GM18861 (cell line): ENCODE measurements around the gene PRR14.

Experiments used
- ATAC-seq: cut with Tn5 transposase; IDR thresholded peaks from one replicate; pipeline ENCODE4 v1.9.1; 2021; ENCODE audit not compliant: unreplicated experiment

PRR14 gene

DNA sequence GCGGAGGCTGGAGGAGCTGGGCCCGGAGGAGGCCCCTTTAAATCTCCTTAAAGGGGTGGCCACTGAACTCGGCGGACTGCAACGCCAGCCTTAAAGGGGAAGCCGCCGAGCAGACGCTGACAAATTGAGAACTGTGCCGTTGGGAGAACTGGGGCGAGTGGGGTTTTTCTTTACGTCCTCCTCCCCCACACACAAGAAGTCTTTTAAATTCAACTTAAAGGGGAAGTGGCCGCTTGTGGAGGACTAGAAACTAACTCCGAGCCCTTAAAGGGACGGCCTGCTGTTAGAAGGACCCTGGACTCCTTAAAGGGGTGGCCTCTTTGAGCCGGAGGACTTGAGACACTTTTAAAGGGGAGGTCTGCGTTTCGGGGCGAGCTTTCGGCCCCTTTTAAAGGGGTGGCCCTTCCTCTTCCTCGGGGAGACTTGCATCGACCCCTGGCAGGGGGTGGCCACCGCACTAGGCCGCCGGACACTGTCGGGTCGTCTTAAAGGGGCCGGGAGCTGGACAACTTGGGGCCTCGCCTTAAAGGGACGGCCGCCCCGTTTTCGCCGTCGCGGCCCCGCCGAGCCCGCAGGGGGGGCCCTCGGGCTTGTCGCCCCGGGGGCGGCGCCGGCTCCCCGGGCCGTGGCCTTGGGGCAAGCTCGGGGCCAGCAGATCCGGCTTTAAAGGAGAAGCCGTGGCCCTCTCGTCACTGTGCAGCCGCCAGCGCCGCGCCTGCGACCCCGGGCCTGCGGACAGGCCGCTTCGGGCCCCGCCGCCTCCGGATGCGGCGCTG, 8.2 kb downstream of the PRR14 start:
- ATAC-seq = peak; percentile 23

DNA sequence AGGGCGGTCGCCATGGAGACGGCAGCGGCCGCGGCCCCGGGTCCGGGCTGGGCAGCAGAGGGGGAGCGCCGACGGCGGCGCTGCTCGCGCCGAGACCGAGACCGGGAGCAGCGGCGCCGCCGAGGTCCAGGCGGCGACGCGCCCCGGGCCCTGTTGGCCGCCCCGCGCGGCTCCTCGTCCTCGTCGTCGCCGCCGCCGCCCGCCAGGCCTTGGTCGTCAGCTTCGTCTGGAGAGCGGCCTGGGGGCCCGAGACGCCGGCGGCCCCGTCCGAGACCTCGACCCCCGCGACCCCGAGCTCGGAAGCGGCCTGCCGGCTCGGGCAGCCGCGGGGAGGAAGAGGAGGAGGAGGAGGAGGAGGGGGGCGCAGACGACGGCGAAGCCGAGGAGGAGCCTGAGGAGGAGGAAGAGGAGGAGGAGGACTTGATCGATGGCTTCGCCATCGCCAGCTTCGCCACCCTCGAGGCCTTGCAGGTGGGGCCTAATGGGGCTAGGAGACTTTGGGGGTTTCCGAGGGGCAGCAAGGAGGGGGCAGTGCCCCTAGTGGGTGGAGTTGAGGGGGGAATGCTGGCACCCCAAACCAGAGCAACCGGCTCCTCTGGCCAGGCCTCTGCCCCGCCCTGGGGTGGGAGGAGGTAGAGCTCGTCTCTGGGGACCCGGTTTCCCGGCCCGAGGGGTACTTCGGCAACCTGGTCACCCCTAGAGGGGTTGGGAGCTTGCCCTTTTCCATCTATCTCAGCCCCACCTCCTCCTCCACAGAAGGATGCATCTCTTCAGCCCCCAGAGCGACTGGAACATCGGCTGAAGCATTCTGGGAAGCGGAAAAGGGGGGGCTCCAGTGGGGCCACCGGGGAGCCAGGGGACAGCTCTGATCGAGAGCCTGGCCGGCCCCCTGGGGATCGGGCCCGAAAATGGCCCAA, 9.0 kb downstream of the PRR14 start:
- no peak for ATAC-seq

DNA sequence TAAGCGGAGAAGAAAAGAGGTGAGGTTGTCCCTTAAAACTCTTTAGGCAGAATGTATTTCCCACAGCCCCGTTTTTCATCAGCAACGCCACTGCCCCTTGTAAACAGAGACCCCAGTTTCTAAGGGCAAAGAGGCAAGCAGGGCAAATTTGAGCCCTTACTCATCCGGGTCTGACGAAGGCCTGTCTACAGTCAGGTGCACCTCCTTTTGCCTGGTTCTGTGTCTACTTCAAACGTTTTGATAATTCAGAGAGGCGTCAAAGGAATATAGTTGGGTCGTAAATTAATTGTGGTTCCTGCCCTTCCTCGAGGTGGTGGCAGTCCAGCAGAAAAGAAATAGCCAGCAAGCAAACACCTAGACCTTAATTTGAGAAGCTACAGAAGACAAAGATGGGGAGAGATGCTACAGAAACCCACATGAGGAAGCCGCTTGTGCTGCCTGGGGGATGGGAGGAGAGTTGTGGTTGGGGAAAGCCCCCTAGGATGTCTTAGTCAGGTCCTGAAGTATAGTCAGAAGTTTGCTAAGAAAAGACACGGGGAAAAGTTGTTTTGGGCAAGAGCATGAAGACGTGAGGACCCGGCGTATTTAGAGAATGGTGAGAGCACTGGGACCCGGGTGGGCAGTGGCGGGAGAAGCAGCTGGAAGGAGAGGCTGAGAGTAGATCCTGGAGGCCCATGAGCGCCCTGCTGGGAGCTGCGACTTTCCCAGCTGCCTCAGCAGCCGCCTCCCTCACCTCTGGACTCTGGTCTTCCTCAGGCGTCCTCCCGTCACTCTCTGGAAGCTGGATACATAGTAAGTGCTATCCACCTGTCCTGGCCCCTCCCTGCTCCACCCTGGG, 9.9 kb downstream of the PRR14 start:
- no peak for ATAC-seq

GRCh38 chr16:30662449-30662848, 11.7 kb downstream of the PRR14 start:
- no peak for ATAC-seq

DNA sequence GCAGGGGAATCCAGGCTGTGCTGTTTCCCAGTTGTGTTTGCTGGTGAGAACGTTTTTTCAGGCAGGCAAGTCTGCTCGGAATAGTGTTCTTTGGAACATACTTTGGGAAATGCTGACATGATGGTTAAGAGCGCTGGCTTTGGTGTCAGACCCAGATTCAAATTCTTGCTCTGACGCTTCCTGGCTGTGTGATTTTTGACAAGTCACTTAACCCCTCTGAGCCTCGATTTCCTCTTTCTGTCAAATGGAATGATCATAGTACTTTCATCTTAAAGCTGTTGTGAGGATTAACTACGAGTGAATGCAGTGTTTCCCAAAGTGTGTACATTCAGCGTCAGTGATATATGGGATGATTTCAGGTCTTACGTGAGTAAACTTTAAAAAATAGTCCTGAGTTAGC, 12.3 kb downstream of the PRR14 start:
- ATAC-seq = no peak

DNA sequence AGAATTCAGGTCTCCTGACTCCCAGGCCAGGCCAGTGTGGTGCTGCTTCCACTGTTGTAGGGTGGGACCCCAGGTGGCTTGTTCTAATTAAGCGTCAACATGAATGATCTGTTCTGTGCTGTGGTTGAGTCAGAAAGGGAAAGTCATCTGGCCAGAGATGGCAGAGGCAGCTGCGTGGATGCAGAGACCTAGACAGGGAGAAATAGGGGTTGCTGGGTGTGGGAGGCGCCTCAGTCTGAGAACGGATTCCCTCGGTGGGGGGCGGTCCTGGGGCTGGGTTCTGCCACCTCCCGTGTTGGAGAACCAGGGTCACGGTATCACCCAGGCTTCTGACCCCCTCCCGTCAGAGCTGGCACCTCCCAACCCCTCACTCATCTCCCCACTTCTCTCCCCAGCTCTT, 13.1 kb downstream of the PRR14 start:
- ATAC-seq = no peak

GRCh38 chr16:30664616-30665109, 13.9 kb downstream of the PRR14 start:
- no peak for ATAC-seq

GRCh38 chr16:30665155-30665829, 14.5 kb downstream of the PRR14 start:
- ATAC-seq = no peak

GRCh38 chr16:30665830-30666190, 15.1 kb downstream of the PRR14 start:
- ATAC-seq = no peak

DNA sequence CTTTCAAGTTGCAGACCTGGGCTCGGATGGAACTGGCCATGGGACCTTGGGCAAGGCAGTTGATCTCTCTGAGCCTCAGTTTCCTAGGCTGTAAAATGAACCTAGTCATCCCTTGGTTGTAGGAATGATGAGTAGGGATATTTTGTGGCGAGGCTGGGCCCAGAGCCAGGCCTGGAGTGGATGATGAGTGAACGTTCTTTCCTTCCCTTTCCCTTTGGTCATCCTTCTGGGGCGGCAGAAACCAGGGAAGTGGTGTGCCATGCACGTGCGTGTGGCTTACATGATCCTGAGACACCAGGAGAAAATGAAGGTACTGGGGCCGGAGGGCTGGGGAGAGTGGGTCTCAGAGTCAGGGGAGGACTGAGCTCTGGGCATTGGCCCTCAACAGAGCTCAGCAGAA, 15.9 kb downstream of the PRR14 start:
- no peak for ATAC-seq

GRCh38 chr16:30667361-30667905, 16.7 kb downstream of the PRR14 start:
- ATAC-seq = no peak

DNA sequence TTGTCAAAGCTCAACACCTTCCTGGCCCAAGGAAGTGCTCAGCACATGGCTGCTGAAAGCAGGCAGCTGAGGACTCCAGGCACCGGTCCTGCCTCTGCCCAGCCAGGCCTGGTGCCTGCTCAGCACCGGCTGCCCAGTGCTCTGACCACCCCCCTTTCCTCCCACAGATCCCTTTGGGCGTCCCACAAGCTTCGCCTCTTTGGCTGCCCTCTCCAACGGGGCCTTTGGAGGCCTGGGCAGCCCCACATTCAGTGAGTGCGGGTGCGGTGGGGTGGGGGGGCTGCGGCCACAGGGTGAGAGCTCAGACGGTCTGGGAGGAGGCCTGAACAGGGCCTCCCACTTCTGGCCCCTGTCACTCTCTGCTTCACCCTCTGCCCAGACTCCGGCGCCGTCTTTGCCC, 17.6 kb downstream of the PRR14 start:
- no peak for ATAC-seq

DNA sequence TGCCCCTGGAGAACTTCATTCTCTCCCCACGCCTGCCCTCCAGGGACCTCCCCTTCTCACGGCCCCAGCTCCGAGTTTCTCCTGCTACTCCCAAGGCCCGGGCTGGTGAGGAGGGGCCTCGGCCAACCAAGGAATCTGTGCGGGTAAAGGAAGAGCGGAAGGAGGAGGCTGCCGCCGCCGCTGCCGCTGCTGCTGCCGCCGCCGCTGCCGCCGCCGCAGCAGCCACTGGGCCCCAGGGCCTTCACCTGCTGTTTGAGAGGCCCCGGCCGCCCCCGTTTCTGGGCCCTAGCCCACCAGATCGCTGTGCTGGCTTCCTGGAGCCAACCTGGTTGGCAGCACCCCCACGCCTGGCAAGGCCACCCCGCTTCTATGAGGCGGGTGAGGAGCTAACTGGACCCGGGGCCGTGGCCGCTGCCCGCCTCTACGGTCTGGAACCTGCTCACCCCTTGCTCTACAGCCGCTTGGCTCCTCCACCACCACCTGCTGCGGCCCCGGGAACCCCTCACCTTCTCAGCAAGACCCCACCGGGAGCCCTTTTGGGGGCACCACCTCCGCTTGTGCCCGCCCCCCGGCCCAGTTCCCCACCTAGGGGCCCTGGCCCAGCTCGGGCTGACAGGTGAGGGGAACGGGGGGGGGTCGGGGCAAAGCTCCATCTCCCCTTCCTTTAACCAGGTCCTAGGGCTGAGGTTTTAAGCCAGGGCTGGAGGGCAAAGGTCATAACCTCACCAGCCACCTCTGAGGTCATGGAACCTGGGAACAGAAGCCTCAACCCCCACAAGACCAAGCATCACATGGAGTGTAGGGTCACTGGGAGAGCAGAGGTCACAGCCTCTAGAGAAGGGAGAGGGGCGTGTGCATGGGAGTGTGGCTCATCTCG, 18.5 kb downstream of the PRR14 start:
- no peak for ATAC-seq

- ATAC-seq = no peak
Measured at GRCh38 chr16:30669903-30670824, 19.4 kb downstream of the PRR14 start.

- ATAC-seq = no peak
Measured at GRCh38 chr16:30675143-30675542, 24.4 kb downstream of the PRR14 start.

- no peak for ATAC-seq
Measured at GRCh38 chr16:30677931-30678585, 27.3 kb downstream of the PRR14 start.

DNA sequence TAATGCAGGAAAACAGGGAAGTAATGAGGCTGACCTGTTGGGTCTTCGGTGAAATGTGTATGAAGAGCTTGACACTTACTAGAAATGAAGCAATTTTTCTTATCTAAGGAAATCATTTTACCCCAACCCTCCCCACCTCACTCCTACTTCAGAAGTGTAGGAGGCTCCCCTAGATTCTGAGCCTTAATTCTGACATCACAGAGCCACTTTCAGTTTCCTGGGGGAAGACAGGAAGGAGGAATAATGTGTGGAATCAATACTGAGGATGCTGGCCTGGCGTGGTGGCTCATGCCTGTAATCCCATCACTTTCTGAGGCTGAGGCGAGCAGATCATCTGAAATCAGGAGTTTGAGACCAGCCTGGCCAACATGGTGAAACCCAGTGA, 27.8 kb downstream of the PRR14 start:
- no peak for ATAC-seq

DNA sequence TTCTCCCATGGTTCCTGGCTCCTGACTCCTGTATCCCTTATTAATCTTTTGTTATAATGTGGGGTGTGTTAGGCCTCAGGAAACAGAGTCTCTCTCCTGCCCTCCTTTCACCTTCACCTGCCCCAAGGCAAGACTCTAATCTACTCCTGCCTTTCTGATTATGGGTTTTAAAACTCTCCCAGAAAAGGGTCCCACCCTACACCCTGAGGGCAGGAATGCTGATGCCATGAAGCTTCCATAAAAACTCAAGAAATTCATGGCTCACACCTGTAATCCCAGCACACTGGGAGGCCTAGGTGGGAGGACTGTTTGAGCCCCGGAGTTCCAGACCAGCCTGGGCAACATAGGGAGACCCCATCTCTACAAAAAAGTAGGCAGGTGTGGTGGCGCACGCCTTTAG, 29.6 kb downstream of the PRR14 start:
- ATAC-seq = no peak
